HG02938 (cell line): ENCODE data around the gene WNT4.

Experiments
- ATAC-seq: cut with Tn5 transposase; IDR thresholded peaks from one replicate; pipeline ENCODE4 v1.9.1; 2021; ENCODE audit warnings: mild to moderate bottlenecking, moderate library complexity; ENCODE audit not compliant: unreplicated experiment

The WNT4 gene

GRCh38 chr1:22089134-22089571 is 53.7 kb downstream of the WNT4 start:
- no peak for ATAC-seq

GRCh38 chr1:22088331-22088730 is 54.6 kb downstream of the WNT4 start:
- ATAC-seq, result no peak

GRCh38 chr1:22080191-22080590 is 62.7 kb downstream of the WNT4 start:
- ATAC-seq, result no peak

GRCh38 chr1:22078133-22078532 is 64.8 kb downstream of the WNT4 start:
- no peak for ATAC-seq

- ATAC-seq, result no peak
These were observed 65.2 kb downstream of the WNT4 start for GRCh38 chr1:22077728-22078127.

GRCh38 chr1:22076346-22076745 is 66.6 kb downstream of the WNT4 start:
- ATAC-seq, result no peak

- ATAC-seq, result no peak
These were observed 67.2 kb downstream of the WNT4 start for GRCh38 chr1:22075718-22076117.

- no peak for ATAC-seq
These were observed 68.1 kb downstream of the WNT4 start for GRCh38 chr1:22074803-22075202.

- ATAC-seq, result no peak
These were observed 71.4 kb downstream of the WNT4 start for GRCh38 chr1:22071511-22071910.
